ENCODE data around the gene CCNJL.

GRCh38 chr5:160293386-160293785, 19.0 kb downstream of the CCNJL start:
- no peak for TF ChIP-seq CTCF (IDR thresholded peaks at IDR 0.05)
- TF ChIP-seq POLR2A (IDR thresholded peaks at IDR 0.05), result no peak
